Fibroblast of skin of left quadriceps (primary cell): ENCODE measurements around the gene LPAR1.
"Not testable (repeated sequence)": the region's sequence is repeated elsewhere in the genome, so short reads cannot be mapped to it uniquely, and the experiment has no call there.

Experiments
- DNase-seq, 2 experiments: peaks; one replicate each; pipeline ENCODE4 v3.0.0-alpha.2; 2013; ENCODE audit warnings: low read depth in 2 of 2

The LPAR1 gene

DNA sequence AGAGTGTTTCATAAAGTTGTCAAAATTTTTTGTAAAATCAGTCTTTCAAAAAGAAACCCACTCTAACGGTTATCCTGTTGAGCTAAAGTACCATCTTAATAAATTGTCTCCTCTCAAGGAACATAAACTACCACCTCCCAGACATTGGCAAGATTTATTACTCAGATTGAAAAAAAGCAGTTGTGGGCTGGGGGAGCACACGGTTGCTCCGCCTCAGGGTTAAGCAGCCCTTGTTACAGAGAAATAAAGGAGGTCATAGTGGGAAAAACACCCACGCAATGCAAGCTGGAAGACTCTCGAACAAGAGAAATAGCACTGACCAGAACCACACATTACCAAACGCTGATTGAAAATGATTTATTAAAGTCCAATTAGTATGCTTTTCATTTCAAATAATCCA is 165.3 kb downstream of the LPAR1 start:
- DNase-seq, result no peak

DNA sequence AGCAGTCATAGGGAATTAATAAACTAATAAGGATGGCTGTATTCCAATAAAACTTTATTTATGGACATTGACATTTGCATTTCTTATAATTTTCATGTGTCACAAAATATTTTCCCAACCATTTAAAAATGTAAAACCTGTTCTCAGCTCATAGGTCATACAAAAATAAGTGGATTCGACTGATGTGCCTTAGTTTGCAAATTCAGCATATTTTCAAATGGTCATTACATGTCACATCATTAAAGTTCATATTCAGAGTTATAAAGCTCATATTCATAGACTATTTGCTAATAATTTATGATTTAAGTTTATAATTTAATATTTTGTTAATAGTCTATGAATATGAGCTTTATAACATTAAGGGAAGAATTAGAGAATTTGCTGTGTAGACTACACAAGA is 166.5 kb downstream of the LPAR1 start:
- no peak for DNase-seq

DNA sequence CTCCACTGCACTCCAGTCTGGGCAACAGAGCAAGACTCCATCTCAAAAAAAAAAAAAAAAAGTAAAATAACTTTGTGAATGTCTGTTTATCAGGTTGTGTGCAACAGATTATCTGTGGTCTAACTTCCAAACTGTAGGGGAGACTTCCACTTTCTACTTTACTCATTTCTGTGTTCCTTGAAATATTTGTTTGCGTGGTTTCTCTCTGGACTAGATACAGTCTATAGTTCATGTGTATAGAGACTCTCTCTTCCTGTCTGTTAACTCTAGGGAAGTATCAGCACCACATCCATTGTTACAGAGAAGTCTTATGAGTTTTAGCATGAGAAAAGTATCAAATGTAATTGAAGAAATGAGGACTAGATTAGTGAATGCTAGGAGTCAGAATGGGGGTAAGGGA is 168.3 kb downstream of the LPAR1 start:
- DNase-seq, result no peak

DNA sequence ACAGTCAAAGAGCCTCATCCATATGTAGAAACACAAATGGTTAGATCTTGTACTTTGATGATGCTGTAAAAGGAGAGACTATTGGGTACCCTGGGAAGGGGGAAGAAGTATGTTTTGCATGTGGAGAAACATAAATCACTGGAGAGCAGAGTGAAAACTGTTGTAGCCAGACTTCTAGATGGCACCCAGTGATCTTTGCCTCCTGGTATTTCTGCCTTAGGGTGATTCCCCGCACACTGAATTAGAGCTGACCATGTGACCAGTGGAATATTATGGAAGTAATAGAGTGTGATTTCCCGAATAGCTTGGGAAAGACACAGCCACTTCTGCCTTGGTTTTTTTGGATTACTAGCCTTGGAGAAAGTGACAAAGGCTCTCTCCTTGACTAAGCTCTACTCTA is 174.3 kb downstream of the LPAR1 start:
- DNase-seq, result no peak

DNA sequence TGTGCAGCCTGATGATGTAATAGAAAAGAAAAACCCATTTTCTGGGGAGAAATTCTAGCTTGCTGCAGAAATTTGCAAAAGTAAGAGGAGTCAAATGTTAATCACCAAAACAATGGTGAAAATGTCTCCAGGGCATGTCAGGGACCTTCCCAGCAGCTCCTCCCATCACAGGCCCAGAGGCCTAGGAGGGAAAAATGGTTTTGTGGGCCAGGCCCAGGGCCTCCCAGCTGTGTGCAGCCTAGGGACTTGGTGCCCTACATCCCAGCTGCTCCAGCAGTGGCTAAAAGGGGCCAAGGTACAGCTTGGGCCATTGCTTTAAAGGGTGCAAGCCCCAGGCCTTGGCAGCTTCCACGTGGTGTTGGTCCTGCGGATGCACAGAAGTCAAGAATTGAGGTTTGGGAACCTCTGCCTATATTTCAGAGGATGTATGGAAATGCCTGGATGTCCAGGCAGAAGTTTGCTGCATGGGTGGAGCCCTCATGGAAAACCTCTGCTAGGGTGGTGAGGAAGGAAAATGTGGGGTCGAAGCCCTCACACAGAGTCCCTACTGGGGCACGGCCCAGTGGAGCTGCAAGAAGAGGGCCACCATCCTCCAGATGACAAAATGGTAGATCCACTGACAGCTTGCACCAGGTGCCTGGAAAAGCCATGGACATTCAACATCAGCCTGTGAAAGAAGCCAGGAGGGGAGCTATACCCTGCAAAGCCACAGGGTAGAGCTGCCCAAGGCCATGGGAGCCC is 176.7 kb downstream of the LPAR1 start:
- not testable (repeated sequence) for DNase-seq

DNA sequence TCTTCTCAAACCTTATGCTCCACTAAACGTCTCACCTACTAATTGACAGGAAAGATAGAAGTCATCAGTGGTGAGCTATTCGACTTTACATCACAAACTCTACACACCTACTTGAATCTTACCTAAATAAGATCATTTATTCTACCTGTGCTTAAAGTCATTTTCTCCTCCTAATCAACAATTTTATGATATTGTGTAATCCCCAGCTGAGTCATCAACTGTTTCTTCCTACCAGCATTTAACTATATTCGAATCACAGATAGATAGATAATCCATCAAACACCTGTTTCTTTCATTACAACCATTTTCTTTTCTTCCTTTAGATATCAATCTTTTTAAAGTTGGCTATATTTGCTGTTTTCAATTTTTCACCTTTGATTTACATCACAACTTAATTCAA is 181.5 kb downstream of the LPAR1 start:
- no peak for DNase-seq

DNA sequence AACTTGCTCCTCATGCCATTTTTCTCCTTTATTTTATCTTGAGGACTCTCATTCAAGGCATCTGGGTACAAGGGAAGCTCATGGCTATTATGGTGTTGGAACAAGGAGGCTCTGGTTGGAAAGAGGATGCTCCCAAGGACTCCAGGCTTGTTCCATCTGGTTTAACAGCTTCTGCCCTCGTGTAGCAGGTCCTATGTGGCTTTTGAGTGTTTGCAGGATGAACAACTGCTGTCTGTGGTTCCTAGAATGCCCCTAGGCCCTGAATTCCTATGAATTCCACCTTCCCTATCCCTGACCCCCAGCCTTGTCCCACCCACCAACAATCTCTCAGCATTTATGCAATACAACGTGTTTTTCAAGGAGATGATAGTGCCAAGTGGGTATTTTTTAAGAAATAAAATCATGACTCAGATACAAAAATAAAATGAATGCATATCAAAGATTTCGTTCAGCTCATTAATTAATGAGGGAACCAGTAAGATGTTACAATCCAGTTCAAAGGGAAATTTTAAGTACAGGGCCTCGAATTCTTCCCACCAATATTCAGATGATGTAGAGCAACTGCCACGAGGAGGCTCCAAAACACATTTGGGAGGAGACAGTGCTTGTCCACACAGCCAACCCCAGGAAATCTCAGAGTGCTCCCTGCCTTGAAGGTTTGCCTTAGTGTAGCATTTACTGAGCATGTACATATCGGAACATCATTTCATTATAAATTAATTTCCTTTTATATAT is 187.7 kb downstream of the LPAR1 start:
- no peak for DNase-seq

DNA sequence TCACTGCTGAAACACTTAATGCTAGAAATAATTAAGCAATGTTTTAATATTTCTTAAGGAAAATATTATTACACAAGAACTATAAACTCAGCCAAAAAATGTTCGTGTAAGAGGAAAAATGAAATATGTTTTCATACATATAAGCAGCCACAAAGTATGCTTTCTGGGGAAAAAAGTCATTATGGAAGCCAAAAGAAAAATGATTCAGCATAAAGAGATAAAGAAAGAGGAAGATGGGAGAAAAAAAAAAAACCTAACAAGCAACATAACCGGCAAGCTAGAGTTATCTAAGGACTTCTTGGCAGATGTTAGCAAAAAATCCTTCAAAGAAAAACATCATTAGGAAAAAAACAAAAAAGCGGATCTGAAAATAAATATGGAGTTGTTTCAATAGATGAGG is 190.6 kb downstream of the LPAR1 start:
- peak; percentile 62 for DNase-seq

DNA sequence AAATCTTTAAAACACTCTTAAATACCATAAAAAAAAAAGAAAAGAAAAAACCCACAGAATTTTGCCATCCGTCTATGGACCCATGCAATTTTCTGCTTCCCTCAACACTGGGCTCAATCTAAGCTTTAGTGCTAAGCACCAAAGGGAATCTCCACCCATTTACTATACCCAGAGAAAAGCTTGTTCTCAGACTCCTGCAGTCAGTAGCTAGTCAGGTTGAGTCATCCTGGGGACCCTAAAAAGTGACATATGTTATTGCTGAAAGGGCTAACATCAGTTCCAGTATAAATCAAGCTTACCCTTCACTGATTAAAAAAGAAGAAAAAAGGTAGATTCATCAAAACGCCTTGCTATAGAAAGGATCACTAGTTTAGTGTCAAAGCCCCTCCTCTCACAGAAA is 192.1 kb downstream of the LPAR1 start:
- DNase-seq, result no peak

DNA sequence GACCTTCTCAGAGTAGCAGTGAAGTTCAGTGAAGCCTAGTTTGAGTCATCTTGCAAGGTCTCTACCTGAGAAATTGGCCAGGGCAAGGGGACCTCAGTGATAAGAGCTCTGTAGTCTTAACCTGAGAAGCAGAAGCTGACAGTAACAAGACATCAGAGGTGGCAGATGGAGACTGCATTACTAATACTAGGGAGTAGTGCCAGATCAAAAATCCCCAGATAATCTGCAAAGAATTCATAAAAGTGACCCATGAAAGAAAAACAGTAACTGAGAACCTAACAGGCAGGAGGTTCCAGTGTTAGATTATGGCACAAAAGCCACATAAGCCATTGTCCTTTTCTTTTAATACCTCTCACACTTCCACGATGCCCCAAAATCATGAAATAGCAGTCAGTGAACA is 194.1 kb downstream of the LPAR1 start:
- DNase-seq, result no peak

DNA sequence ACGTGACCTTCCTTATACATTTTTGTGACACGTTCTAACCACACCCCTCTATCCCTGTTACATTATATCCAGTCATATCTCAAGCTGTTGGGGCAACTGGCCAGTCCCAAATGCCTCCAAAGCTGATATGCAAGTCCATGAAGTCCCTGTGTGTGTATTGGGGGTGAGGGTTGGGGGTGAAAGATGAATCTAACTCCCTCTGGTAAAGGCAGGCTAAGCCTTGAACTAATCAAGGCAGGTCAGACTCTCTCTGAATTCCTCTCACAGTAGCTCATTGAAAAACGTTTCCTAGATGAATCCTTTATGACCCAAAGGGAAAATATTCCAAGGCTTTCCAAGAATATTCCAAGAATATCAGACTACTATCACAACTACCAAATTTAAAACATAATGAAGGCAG is 195.3 kb downstream of the LPAR1 start:
- peak; percentile 26 to 40 for DNase-seq

DNA sequence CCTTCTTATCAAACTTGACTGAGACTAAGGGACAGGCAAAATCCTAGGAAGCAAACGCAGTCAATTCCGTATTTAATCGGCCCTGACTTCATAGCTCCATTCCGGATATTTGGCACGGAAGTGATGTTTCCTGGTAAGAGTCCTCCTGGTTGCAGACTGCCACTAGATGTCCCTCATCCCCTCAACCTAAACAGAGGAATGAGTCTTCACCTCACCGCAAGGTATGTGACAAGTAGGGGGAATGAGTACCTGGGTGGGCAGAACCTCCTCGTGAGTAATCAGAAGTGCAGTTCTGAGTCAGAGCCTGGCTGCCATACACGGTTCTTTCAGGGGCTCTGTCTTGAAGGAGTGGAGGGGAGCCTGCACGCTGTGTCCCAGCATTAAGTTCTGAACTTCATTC is 196.1 kb downstream of the LPAR1 start:
- no peak for DNase-seq

DNA sequence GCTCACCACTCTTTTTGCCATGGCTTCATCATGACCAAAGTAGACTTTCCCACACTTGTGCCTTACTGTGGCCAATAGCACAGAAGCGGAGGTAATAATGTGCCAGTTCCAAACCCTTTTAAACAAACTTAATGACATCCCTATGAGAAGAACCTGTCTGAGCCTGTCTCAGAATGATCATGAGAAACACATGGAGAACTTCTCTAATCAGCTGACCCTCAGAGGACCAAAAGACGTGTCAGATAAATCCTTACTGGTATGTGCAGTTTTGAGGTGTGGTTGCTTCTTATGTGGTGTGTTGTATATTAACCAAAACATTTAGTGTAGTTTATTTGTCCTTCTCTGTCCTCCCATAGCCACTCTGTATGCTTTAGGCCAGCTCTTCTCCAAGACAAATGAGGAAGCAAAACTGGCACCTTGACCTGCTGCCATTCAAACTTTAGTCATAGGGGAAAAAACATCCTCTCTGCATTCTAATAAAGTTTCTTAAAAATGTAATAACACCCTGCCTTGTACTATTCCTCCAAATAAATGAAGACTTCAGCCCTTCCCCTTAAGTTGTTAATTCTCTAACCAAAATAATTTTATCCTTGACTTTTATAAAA is 200.8 kb downstream of the LPAR1 start:
- no peak for DNase-seq

DNA sequence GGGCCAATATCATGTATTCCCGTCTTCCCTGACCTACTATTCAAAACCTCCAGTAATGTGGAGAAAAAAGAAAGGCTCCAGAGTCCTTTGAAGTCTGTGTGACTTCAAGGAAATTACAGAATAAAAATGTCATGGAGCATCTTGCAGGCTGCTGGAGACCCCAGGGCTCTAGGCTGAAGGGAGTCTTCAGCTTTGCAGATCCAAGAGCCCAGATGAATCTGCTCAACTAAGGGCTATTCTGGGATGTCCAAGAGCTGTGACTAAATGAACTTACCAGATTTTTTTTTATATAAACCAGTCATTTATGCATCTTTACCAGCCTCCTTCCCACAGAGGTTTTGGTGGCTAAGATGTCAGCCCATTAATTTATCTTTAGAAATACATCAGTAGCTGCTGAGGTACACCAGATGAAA is 202.4 kb downstream of the LPAR1 start:
- peak in 1 of 2 experiments; percentile 16 for DNase-seq

DNA sequence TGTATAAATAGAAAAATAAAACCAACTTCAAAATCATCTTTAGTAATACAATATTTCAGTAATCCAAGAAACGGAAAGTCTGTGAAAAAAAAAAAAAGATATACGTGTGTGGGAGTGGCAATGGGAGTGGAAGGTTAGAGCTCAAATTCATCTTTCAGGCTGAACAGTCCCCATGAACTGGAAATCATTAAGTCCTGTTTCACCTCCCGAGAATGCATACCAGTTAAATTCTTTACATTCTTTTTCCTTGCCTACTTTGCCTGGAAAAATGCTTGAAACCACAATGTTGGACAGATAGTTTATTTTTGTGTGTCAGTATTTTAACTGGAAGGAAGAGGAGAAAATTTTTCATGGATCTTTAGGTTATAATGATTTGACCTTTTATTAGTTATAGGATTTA is 202.9 kb downstream of the LPAR1 start:
- DNase-seq, result peak; percentile 91

DNA sequence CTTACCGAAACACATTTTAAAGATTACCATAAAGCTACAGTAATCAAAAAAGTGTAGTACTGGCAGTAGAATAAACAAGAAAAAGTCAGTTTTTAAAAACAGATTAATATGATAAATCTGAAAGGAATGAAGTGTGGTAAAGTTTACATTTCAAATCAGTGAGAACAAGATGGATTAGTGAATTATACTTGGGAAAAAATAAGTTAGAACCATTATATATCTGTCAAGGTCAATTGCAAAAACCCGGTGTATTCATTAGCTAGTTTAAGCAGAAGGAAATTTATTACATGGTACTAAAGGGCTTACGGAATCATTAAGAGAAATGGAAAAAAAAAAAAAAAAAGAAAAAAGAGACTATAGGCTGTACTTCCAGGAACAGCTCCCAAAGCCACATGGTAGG is 205.3 kb downstream of the LPAR1 start:
- DNase-seq, result peak; percentile 42 to 49

DNA sequence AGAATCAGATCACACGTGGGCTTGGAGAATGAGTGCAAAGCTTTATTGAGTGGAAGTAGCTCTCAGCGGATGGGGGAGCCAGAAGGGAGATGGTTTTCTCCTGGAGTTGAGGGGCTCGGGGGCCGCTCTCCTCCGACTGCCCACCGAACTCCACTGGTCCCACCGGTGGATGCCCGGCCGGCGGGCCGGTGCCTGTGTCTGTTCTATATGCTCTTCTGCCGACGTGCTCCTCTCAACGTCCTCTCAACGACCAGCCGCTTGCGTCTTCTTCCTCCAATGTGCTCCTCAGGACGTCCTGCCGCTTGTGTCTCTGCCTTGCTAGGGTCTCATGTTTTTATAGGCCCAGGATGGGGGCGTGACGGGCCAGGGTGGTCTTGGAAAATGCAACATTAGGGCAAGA is 207.8 kb downstream of the LPAR1 start:
- DNase-seq, result no peak

DNA sequence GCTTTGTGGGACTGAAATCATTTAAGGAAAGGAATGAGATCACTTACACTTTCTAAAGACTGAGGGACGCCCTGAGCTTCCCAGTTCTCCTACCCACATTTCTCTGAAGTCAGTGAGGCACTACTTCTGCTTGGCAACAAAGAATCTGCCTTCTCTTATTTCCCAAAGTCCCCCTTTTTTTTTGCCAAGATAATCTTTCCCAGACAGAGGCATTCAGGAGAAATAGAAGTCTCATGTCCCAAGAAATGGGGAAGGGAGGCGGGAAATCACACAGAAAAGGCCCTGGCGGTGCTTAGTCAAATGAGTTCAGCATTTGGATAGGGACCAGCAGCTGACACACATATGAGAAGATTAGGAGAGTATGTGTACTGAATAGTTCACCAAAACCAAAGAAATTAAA is 210.0 kb downstream of the LPAR1 start:
- peak; percentile 45 to 55 for DNase-seq

DNA sequence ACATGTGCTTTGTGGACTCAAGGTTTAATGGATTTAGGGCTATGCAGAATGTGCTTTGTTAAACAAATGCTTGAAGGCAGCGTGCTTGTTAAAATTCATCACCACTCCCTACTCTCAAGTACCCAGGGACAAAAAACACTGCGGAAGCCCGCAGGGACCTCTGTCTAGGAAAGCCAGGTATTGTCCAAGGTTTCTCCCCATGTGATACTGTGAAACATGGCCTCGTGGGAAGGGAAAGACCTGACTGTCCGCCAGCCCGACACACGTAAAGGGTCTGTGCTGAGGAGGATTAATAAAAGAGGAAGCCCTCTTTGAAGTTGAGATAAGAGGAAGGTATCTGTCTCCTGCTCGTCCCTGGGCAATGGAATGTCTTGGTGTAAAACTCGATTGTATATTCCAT is 211.9 kb downstream of the LPAR1 start:
- DNase-seq, result not testable (repeated sequence)

DNA sequence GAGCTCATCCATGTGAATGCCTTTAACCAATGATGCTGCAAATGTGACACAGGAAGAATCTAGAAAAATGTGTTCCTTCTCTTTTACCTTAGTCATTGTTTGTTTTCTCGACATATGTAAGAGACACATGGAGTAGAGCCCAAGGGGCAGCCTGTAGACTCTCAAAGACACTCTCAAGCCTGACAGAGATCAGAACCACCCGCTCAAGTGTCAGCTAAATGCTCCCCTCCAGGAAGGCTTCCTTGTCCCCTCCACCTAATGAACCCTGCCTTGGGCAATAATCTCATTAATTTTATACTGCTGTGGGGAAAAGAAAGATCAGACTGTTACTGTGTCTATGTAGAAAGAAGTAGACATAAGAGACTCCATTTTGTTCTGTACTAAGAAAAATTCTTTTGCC is 212.3 kb downstream of the LPAR1 start:
- no peak for DNase-seq

DNA sequence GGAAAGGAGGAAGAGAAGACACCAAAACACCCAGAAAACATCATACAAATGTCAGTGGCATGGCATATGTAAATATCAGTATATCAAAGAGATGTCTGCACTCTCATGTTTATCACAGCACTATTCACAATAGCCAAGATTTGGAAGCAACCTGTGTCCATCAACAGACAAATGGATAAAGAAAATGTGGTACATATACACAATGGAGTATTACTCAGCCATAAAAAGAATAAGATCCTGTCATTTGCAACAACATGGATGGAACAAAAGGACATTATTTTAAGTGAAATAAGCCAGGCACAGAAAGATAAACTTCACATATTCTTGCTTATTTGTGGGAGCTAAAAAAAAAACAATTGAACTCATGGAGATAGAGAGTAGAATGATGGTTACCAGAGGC is 213.1 kb downstream of the LPAR1 start:
- DNase-seq, result not testable (repeated sequence)
